ENCODE results near the gene PDZD2. TPM values are rescaled to one million over a fixed set of nuclear protein-coding genes. Genes with fewer than 3 reads are reported as not detected.

PDZD2 gene
- total and polyA plus RNA-seq, 2 experiments from 2014 or later: 8.3 to 16.9 TPM

GRCh38 chr5:31640573-31640972 lies 1.6 kb downstream of the PDZD2 start:
- TF ChIP-seq ZNF462 (CRISPR knock-in tag; IDR thresholded peaks at IDR 0.05) (no peak), ZNF331 (CRISPR knock-in tag; IDR thresholded peaks at IDR 0.05; ENCODE audit: low read depth) (no peak), EZH2 (IDR thresholded peaks at IDR 0.05; ENCODE audit: low read depth, unreplicated experiment) (no peak), EZH2phosphoT487 (IDR thresholded peaks at IDR 0.05; ENCODE audit: unreplicated experiment) (no peak), CREB1 (CRISPR knock-in tag; IDR thresholded peaks at IDR 0.05; ENCODE audit: low read depth) (no peak), ETS1 (IDR thresholded peaks at IDR 0.05) (no peak), ZNF114 (CRISPR knock-in tag; IDR thresholded peaks at IDR 0.05) (no peak), NANOG (IDR thresholded peaks at IDR 0.05; ENCODE audit: borderline replicate concordance) (no peak), POLR2AphosphoS5 (IDR thresholded peaks at IDR 0.05; ENCODE audit: low read depth) (no peak), REST (IDR thresholded peaks at IDR 0.05; ENCODE audit: unreplicated experiment) (no peak), JUNB (IDR thresholded peaks at IDR 0.05; ENCODE audit: unreplicated experiment) (no peak), CTCF (conservative IDR thresholded peaks at IDR 0.05; ENCODE audit: low read depth in 2 of 2) (no peak), STAT1 (IDR thresholded peaks at IDR 0.05; ENCODE audit: unreplicated experiment) (no peak)
- no peak overlapping the region; the same call in 2 of the 3 replicates for H3K4me3 Mint-ChIP-seq
- peaks cover 19% of the 10 kb centered on the region; the same call in 2 of the 3 replicates for H3K4me1 Mint-ChIP-seq
- Histone ChIP-seq H3K4me3 (peak overlapping the region; percentile 73), H3K4me1 (ENCODE audit: insufficient read depth) (peaks cover 31% of the 10 kb centered on the region), H3F3A (replicated peaks; ENCODE audit: low read depth) (peaks cover 6% of the 10 kb centered on the region; the same call in 1 of the 2 replicates), H3K4me2 (peak overlapping the region; percentile 95), H3K79me2 (replicated peaks; ENCODE audit: insufficient read depth) (no peaks in the 10 kb centered on the region; the same call in 1 of the 2 replicates), H3K36me3 (ENCODE audit: insufficient read depth) (no peaks in the 10 kb centered on the region), H4K20me1 (replicated peaks; ENCODE audit: insufficient read depth) (peaks cover 9% of the 10 kb centered on the region; the same call in 1 of the 2 replicates), H3K27ac (ENCODE audit: low read depth) (no peak overlapping the region), H3K9me2 (ENCODE audit: insufficient read depth) (no peaks in the 10 kb centered on the region), H2AFZ (no peak overlapping the region), H3K27me3 (ENCODE audit: insufficient read depth) (peaks cover 17% of the 10 kb centered on the region)
- H3K27ac Mint-ChIP-seq: no peak overlapping the region
- no peak for DNase-seq (ENCODE audit: low spot score)
- no peaks in the 10 kb centered on the region for H3K36me3 Mint-ChIP-seq (ENCODE audit: low read depth)
- ATAC-seq: no peak
- peaks cover 4% of the 10 kb centered on the region for H3K27me3 Mint-ChIP-seq (ENCODE audit: insufficient read depth, low read depth, poor library complexity)
- H3K9me3 Mint-ChIP-seq: no peaks in the 10 kb centered on the region

All from GM23338 (cell line).